Measurements from ENCODE around the gene HSPA5. TPM values are rescaled to one million over a fixed set of nuclear protein-coding genes. Genes with fewer than 3 reads are reported as not detected.
A peak's percentile ranks its signal among the peaks of the same experiment; 100 is the strongest.

HSPA5 gene
- total and polyA plus RNA-seq, 2 experiments from 2014 or later: 259 to 265 TPM

DNA sequence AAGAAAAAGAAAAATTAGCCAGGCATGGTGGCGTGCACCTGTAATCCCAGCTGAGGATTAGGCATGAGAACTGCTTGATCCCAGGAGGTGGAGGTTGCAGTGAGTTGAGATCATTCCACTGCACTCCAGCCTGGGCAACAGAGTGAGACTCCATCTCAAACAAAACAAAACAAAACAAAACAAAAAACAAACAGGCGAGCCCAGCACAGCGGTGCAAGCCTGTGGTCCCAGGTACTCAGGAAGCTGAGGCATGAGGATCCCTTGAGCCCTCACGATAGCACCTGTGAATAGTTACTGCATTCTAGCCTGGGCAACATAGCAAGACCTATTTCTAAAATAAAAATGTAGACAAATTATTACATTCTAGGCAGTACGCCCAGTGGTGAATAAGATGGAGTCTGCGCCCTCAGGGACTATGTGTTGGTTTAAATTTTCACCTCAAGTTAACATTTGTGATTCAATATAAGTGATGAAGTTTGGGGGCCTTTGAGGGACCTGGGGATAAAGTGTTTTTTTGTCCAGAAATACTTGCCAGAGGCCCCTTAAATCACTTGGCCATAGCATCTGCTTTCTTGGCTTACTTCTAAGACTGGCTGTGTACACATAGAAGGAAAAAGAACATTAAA is 17.1 kb upstream of the HSPA5 start:
- 0 out of 2 replicates have a peak, but pooled peaks cover 5% of the 10 kb centered on the region for H3F3A ChIP-seq (replicated peaks; ENCODE audit: low read depth)
- no peak for TF ChIP-seq STAT1 (IDR thresholded peaks at IDR 0.05; ENCODE audit: unreplicated experiment)
- no peak for TF ChIP-seq ZNF114 (CRISPR knock-in tag; IDR thresholded peaks at IDR 0.05)
- no peak for TF ChIP-seq EZH2phosphoT487 (IDR thresholded peaks at IDR 0.05; ENCODE audit: unreplicated experiment)
- TF ChIP-seq, protein P1, sequence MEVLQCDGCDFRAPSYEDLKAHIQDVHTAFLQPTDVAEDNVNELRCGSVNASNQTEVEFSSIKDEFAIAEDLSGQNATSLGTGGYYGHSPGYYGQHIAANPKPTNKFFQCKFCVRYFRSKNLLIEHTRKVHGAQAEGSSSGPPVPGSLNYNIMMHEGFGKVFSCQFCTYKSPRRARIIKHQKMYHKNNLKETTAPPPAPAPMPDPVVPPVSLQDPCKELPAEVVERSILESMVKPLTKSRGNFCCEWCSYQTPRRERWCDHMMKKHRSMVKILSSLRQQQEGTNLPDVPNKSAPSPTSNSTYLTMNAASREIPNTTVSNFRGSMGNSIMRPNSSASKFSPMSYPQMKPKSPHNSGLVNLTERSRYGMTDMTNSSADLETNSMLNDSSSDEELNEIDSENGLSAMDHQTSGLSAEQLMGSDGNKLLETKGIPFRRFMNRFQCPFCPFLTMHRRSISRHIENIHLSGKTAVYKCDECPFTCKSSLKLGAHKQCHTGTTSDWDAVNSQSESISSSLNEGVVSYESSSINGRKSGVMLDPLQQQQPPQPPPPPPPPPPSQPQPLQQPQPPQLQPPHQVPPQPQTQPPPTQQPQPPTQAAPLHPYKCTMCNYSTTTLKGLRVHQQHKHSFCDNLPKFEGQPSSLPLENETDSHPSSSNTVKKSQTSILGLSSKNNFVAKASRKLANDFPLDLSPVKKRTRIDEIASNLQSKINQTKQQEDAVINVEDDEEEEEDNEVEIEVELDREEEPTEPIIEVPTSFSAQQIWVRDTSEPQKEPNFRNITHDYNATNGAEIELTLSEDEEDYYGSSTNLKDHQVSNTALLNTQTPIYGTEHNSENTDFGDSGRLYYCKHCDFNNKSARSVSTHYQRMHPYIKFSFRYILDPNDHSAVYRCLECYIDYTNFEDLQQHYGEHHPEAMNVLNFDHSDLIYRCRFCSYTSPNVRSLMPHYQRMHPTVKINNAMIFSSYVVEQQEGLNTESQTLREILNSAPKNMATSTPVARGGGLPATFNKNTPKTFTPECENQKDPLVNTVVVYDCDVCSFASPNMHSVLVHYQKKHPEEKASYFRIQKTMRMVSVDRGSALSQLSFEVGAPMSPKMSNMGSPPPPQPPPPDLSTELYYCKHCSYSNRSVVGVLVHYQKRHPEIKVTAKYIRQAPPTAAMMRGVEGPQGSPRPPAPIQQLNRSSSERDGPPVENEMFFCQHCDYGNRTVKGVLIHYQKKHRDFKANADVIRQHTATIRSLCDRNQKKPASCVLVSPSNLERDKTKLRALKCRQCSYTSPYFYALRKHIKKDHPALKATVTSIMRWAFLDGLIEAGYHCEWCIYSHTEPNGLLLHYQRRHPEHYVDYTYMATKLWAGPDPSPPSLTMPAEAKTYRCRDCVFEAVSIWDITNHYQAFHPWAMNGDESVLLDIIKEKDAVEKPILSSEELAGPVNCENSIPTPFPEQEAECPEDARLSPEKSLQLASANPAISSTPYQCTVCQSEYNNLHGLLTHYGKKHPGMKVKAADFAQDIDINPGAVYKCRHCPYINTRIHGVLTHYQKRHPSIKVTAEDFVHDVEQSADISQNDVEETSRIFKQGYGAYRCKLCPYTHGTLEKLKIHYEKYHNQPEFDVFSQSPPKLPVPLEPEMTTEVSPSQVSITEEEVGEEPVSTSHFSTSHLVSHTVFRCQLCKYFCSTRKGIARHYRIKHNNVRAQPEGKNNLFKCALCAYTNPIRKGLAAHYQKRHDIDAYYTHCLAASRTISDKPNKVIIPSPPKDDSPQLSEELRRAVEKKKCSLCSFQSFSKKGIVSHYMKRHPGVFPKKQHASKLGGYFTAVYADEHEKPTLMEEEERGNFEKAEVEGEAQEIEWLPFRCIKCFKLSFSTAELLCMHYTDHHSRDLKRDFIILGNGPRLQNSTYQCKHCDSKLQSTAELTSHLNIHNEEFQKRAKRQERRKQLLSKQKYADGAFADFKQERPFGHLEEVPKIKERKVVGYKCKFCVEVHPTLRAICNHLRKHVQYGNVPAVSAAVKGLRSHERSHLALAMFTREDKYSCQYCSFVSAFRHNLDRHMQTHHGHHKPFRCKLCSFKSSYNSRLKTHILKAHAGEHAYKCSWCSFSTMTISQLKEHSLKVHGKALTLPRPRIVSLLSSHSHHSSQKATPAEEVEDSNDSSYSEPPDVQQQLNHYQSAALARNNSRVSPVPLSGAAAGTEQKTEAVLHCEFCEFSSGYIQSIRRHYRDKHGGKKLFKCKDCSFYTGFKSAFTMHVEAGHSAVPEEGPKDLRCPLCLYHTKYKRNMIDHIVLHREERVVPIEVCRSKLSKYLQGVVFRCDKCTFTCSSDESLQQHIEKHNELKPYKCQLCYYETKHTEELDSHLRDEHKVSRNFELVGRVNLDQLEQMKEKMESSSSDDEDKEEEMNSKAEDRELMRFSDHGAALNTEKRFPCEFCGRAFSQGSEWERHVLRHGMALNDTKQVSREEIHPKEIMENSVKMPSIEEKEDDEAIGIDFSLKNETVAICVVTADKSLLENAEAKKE (CRISPR knock-in tag; IDR thresholded peaks at IDR 0.05): no peak
- H3K36me3 Mint-ChIP-seq (ENCODE audit: low read depth): no peaks in the 10 kb centered on the region; the same call in 2 of the 3 replicates

DNA sequence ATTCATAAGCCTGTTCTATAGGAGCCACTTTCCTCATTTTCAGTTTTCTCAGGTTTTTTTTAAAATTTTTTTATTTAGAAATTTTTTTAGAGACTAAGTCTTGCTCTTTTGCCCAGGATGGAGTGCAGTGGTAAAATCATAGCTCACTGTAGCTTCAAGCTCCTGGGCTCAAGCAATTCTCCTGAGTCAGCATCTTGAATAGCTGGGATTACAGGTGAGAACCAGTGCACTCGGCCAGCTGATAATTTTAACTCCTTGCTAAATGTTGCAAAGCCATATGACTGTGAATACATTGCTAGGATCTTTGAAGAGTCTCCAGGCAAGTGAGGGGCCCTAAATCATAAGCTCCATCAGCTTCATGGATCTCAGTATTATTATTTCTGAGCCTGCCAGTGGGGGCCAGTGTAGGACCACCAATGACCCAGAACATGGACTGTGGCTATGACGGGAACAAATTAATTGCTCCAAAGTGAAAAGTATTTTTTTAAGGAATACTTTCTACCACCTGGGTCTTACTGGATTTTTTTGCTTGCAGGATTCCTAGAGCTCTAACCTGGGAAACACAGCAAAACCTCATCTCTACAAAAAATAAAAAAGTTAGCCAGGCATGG is 14.7 kb upstream of the HSPA5 start:
- no peaks in the 10 kb centered on the region for H3K36me3 ChIP-seq (ENCODE audit: insufficient read depth)
- H3K4me1 ChIP-seq (ENCODE audit: insufficient read depth): no peaks in the 10 kb centered on the region
- ATAC-seq (peak; percentile 83), DNase-seq (ENCODE audit: low spot score) (peak; percentile 46)
- H3K27me3 Mint-ChIP-seq (ENCODE audit: insufficient read depth, low read depth, poor library complexity): peaks cover 8% of the 10 kb centered on the region
- H3K4me1 Mint-ChIP-seq: no peaks in the 10 kb centered on the region
- no peak overlapping the region for H2AFZ ChIP-seq
- H3K4me3 ChIP-seq: no peak overlapping the region
- H3K9me3 Mint-ChIP-seq: no peaks in the 10 kb centered on the region
- H3K36me3 Mint-ChIP-seq (ENCODE audit: low read depth): no peaks in the 10 kb centered on the region; the same call in 2 of the 3 replicates
- H3K9me2 ChIP-seq (ENCODE audit: insufficient read depth): peaks cover 3% of the 10 kb centered on the region; the same call in 1 of the 2 replicates
- H3K27ac Mint-ChIP-seq: no peak overlapping the region
- no peaks in the 10 kb centered on the region for H3K79me2 ChIP-seq (replicated peaks; ENCODE audit: insufficient read depth)
- H4K20me1 ChIP-seq (replicated peaks; ENCODE audit: insufficient read depth): no peaks in the 10 kb centered on the region
- no peak overlapping the region for H3K4me2 ChIP-seq
- TF ChIP-seq ZNF114 (CRISPR knock-in tag; IDR thresholded peaks at IDR 0.05): no peak
- TF ChIP-seq, protein P2, sequence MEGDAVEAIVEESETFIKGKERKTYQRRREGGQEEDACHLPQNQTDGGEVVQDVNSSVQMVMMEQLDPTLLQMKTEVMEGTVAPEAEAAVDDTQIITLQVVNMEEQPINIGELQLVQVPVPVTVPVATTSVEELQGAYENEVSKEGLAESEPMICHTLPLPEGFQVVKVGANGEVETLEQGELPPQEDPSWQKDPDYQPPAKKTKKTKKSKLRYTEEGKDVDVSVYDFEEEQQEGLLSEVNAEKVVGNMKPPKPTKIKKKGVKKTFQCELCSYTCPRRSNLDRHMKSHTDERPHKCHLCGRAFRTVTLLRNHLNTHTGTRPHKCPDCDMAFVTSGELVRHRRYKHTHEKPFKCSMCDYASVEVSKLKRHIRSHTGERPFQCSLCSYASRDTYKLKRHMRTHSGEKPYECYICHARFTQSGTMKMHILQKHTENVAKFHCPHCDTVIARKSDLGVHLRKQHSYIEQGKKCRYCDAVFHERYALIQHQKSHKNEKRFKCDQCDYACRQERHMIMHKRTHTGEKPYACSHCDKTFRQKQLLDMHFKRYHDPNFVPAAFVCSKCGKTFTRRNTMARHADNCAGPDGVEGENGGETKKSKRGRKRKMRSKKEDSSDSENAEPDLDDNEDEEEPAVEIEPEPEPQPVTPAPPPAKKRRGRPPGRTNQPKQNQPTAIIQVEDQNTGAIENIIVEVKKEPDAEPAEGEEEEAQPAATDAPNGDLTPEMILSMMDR (conservative IDR thresholded peaks at IDR 0.05; ENCODE audit: low read depth in 2 of 2): peak; percentile 63 to 76
- no peak overlapping the region for H3K27ac ChIP-seq (ENCODE audit: low read depth)
- H3F3A ChIP-seq (replicated peaks; ENCODE audit: low read depth): 0 out of 2 replicates have a peak, but pooled peaks cover 2% of the 10 kb centered on the region
- no peaks in the 10 kb centered on the region for H3K27me3 ChIP-seq (ENCODE audit: insufficient read depth)
- H3K4me3 Mint-ChIP-seq: no peak overlapping the region

More for the DNA sequence above, 17.1 kb upstream of the HSPA5 start:
- Histone ChIP-seq H3K4me2 (no peak overlapping the region), H3K27me3 (ENCODE audit: insufficient read depth) (no peaks in the 10 kb centered on the region), H3K27ac (ENCODE audit: low read depth) (no peak overlapping the region), H3K36me3 (ENCODE audit: insufficient read depth) (no peaks in the 10 kb centered on the region), H3K4me3 (no peak overlapping the region), H2AFZ (no peak overlapping the region), H3K9me2 (ENCODE audit: insufficient read depth) (peaks cover 3% of the 10 kb centered on the region; the same call in 1 of the 2 replicates), H4K20me1 (replicated peaks; ENCODE audit: insufficient read depth) (peaks cover 9% of the 10 kb centered on the region), H3K79me2 (replicated peaks; ENCODE audit: insufficient read depth) (peaks cover 15% of the 10 kb centered on the region), H3K4me1 (ENCODE audit: insufficient read depth) (0 out of 2 replicates have a peak, but pooled peaks cover 6% of the 10 kb centered on the region)
- Mint-ChIP-seq H3K27ac (no peak overlapping the region), H3K27me3 (ENCODE audit: insufficient read depth, low read depth, poor library complexity) (peaks cover 15% of the 10 kb centered on the region), H3K4me3 (no peak overlapping the region), H3K4me1 (peaks cover 9% of the 10 kb centered on the region), H3K9me3 (no peaks in the 10 kb centered on the region)
- ATAC-seq (no peak), DNase-seq (ENCODE audit: low spot score) (no peak)

Data from GM23338 (cell line).